Measurements from ENCODE around the gene CCBE1.
A peak's percentile ranks its signal among the peaks of the same experiment; 100 is the strongest.

CCBE1 gene

GRCh38 chr18:59537579-59537978 is 159.6 kb downstream of the CCBE1 start:
- Histone ChIP-seq H3K27me3 (no peaks in the 10 kb centered on the region), H3K4me1 (no peaks in the 10 kb centered on the region), H3K4me3 (ENCODE audit: low read depth, low read length) (no peak overlapping the region), H3K9me3 (no peaks in the 10 kb centered on the region), H3K36me3 (no peaks in the 10 kb centered on the region)
- DNase-seq: no peak
- no peak for TF ChIP-seq CTCF (IDR thresholded peaks at IDR 0.05; ENCODE audit: low read depth, low read length)

DNA sequence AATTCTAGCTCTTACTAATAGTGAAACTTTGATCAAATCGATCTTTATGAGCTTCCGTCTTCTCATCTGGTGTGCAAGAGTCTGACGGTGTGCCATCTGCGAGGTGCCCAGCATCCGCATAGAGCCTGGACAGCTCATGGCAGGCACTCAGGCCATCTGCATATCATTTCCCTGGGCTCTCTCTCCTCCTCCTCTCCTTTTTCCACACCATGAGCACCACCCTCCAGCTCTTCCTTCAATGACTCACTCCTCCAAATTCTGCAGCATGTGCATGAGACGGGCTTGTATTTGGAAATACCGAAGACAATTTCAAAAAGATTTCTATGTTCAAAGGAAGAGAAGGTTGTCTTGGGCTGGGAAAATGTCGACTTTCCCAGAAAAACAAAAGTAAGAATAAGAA is 161.1 kb downstream of the CCBE1 start:
- no peak for DNase-seq
- no peak for TF ChIP-seq CTCF (IDR thresholded peaks at IDR 0.05; ENCODE audit: low read depth, low read length)
- Histone ChIP-seq H3K36me3 (no peaks in the 10 kb centered on the region), H3K4me3 (ENCODE audit: low read depth, low read length) (no peak overlapping the region), H3K4me1 (no peaks in the 10 kb centered on the region), H3K9me3 (no peaks in the 10 kb centered on the region), H3K27me3 (no peaks in the 10 kb centered on the region)

DNA sequence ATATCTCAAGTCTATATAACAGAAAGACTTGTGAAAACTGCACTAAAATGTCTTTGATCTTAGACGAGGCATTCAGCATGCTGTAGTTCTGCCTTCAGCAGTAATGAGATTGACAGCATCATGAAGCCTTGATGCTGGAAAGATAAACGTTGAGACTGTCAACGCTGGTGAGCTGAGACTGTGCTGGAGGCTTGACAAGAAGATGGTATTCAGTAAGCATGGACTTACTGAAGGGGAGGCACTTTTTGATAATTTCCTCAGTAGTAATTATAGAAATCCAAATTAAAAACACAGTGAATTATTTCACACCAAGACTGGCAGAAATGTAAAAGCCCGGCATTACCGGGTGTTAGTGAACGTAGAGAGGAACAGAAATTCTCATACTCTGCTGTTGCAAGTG is 162.2 kb downstream of the CCBE1 start:
- DNase-seq: no peak
- H3K9me3 ChIP-seq: no peaks in the 10 kb centered on the region
- no peaks in the 10 kb centered on the region for H3K27me3 ChIP-seq
- H3K36me3 ChIP-seq: no peaks in the 10 kb centered on the region
- H3K4me3 ChIP-seq (ENCODE audit: low read depth, low read length): no peak overlapping the region
- no peak for TF ChIP-seq CTCF (IDR thresholded peaks at IDR 0.05; ENCODE audit: low read depth, low read length)
- H3K4me1 ChIP-seq: no peaks in the 10 kb centered on the region

GRCh38 chr18:59528866-59529265 is 168.4 kb downstream of the CCBE1 start:
- no peak for TF ChIP-seq CTCF (IDR thresholded peaks at IDR 0.05; ENCODE audit: low read depth, low read length)
- H3K4me1 ChIP-seq: no peaks in the 10 kb centered on the region
- no peaks in the 10 kb centered on the region for H3K36me3 ChIP-seq
- no peak overlapping the region for H3K4me3 ChIP-seq (ENCODE audit: low read depth, low read length)
- DNase-seq: no peak
- H3K9me3 ChIP-seq: no peaks in the 10 kb centered on the region
- no peaks in the 10 kb centered on the region for H3K27me3 ChIP-seq

GRCh38 chr18:59520562-59521355 is 176.5 kb downstream of the CCBE1 start:
- TF ChIP-seq CTCF (IDR thresholded peaks at IDR 0.05; ENCODE audit: low read depth, low read length): no peak
- no peak for DNase-seq
- Histone ChIP-seq H3K4me1 (peaks cover 13% of the 10 kb centered on the region), H3K4me3 (ENCODE audit: low read depth, low read length) (no peak overlapping the region), H3K36me3 (no peaks in the 10 kb centered on the region), H3K27me3 (no peaks in the 10 kb centered on the region), H3K9me3 (no peaks in the 10 kb centered on the region)

DNA sequence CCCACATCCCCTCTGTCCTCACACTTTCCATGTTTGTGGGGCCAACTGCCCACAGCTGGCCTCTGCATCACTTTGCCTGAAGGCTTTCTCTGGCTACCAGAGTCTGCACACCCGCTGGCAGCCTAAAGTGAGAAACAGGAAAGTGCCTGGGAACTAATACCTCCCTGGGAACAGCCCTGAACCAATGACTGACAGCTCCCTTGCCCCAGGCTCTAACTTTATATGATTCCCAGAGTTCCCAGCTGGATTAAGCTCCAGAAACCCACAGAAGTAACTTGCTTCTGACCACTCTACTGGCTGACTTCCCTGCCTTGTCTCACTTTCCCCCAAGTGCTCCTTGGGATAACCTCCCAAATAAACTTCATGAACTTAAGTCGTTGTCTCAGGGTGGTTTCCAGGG is 178.5 kb downstream of the CCBE1 start:
- no peaks in the 10 kb centered on the region for H3K36me3 ChIP-seq
- no peak for TF ChIP-seq CTCF (IDR thresholded peaks at IDR 0.05; ENCODE audit: low read depth, low read length)
- H3K27me3 ChIP-seq: no peaks in the 10 kb centered on the region
- H3K4me3 ChIP-seq (ENCODE audit: low read depth, low read length): no peak overlapping the region
- peaks cover 13% of the 10 kb centered on the region for H3K4me1 ChIP-seq
- no peaks in the 10 kb centered on the region for H3K9me3 ChIP-seq
- peak; percentile 45 for DNase-seq
